HG02870 (cell line): ENCODE data around the gene C14orf132.

Source experiments
- ATAC-seq: cut with Tn5 transposase; IDR thresholded peaks from one replicate; pipeline ENCODE4 v1.9.1; 2021; ENCODE audit warnings: mild to moderate bottlenecking, moderate library complexity; ENCODE audit not compliant: unreplicated experiment

Gene C14orf132

GRCh38 chr14:96039633-96040311 is 610 bp downstream of the C14orf132 start:
- no peak for ATAC-seq

DNA sequence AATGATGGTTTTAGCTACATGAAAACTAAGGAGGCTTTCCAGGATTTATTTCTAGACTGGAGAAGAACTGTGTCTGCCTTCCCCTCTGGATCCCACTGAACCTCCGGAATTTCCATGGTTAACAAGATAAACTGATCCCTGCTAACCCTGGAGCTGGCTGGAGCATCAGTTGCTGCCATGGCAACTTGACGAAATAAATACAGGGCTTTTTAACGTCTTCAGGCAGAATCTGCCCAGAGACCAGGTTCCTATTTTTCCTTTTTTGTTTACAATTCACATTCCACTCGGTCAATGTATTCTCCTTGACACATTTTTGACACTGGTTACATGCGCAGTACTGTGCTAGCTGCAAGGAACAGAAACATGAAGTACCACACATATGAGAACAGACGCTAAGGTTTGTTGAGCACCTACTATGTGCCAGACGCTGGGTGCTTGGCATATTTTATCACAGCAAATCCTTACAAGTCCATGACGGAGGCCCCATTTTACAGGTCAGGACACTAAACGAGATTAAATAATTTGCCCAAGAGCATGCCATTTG is 1.7 kb downstream of the C14orf132 start:
- ATAC-seq = no peak

DNA sequence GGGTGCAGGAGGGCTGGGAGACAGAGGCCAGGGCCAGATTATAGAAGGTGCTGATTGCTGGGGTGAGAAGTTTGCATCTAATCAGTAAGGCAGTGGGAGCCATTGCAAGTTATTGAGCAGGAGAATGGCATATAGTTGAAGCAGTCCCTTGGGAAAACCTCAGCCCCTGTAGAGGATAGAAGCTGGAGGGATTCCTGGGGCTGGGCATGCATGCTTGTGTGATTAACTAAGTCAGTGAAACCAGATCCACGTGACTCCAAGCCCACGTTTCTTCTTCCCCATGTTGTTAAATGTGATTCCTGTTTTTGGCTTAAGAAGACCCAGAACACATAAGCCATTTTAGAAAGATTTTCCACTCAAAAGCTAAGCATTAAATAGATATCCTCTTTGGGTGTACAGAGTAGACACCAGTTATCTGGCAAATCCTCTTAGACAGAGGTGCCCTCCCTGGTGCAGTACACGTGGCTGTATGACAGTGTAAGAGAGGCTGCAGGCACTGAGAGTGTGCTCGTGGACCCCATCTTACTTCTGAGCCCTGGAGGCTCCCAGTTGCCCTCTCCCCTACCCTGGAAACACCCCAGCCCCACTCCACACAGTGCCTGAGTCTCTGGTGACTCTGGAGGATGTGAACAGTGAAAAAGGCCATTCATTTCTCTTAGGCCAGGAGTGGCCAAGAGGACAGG is 3.2 kb downstream of the C14orf132 start:
- no peak for ATAC-seq

- no peak for ATAC-seq
Observed at GRCh38 chr14:96046630-96047029, 7.5 kb downstream of the C14orf132 start.

- no peak for ATAC-seq
Observed at GRCh38 chr14:96047101-96047500, 7.9 kb downstream of the C14orf132 start.

GRCh38 chr14:96049932-96050331 is 10.8 kb downstream of the C14orf132 start:
- no peak for ATAC-seq

GRCh38 chr14:96050482-96050881 is 11.3 kb downstream of the C14orf132 start:
- ATAC-seq = no peak

GRCh38 chr14:96051231-96051630 is 12.1 kb downstream of the C14orf132 start:
- no peak for ATAC-seq

- no peak for ATAC-seq
Observed at GRCh38 chr14:96051642-96052540, 12.7 kb downstream of the C14orf132 start.

GRCh38 chr14:96052541-96053247 is 13.5 kb downstream of the C14orf132 start:
- no peak for ATAC-seq

- ATAC-seq = no peak
Observed at GRCh38 chr14:96053248-96053599, 14.1 kb downstream of the C14orf132 start.

DNA sequence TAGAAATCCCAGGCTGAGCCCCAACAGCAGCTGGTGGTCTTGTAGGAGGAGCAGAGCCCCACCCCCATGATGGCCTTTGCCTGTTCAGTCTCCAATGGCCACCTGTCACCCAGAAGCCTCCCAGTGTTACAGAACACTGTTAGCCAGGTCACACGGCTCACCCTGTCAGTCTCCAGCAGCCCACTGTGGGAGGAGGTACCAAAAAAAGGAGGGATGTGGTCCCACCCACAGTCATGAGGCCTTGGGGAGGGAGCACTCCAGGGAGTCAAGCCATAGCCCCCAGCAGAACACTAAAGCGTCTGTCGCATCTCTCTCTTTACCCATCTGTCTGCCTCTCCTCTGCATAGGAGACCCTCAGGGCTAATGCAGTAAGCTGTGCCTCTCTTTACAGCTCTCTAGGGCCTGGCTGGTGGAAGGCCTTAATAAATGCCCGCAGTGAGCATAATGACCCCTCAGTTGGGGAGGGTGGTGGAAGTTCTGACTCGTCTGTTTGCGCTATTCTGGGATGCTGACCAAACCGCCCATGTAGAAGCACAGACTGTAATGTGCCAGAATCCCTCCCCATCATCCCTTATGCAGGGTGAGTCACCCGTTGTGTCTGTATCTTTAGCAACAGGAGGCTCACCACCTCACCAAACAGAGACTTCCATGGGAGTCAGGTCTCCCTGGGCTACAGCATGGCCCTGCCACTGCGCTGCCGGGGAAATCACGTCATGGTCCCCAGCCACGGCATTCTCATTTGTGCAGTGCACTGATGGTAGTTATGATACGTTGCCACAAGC is 14.6 kb downstream of the C14orf132 start:
- no peak for ATAC-seq

GRCh38 chr14:96054661-96055060 is 15.5 kb downstream of the C14orf132 start:
- no peak for ATAC-seq

DNA sequence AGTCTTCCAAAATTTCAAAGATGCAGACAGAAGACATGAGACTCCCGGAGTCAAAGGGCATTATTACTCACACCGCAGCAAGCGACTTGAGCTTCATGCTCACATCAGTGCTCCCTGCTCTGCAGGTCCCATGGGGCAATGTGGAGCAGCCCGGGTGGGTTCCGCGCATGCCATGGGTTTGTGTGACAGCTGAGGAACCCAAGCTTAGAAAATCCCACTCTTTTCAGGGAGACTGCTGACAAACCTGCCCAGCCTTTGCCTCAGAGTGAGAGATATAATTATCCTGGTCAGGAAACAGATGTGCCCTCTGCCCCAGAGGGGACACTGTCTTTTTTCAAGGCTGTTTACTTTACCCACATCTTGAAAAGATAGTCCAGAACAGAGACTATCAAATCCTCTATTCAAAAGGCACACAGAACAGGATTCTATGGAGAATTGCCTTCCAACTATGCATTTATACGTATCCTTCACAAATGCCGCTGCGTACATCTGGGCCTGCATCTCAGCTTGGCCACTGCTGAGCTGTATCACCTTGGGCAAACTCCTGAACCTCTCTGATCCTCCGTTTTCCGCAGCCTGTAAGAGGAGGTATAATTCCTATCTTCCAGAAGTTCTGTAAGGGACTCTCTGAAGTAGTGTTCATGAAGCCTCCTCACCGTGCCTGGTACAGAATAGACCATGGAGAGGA is 16.0 kb downstream of the C14orf132 start:
- ATAC-seq = no peak

GRCh38 chr14:96055753-96056508 is 16.8 kb downstream of the C14orf132 start:
- ATAC-seq = no peak

- ATAC-seq = no peak
Observed at GRCh38 chr14:96056509-96057422, 17.6 kb downstream of the C14orf132 start.

GRCh38 chr14:96057738-96058137 is 18.6 kb downstream of the C14orf132 start:
- ATAC-seq = no peak
